SH-SY5Y (cell line): ENCODE results near the gene ATP1A4.

Source experiments
- GATA2 ChIP-seq: IDR thresholded peaks from 2 replicates; pipeline ENCODE4 v1.6.1; 2011; ENCODE audit warnings: mild to moderate bottlenecking, low read depth, low read length
- GATA3 ChIP-seq: IDR thresholded peaks from 2 replicates; pipeline ENCODE4 v1.6.1; 2011; ENCODE audit warnings: low read depth, mild to moderate bottlenecking, low read length, moderate library complexity

- TF ChIP-seq GATA3: no peak
- TF ChIP-seq GATA2: no peak
Measured at GRCh38 chr1:160103658-160104408, 47.6 kb upstream of the ATP1A4 start.
